Panc1 (cell line): ENCODE results near the gene MED13L. TPM values are rescaled to one million over a fixed set of nuclear protein-coding genes. Genes with fewer than 3 reads are reported as not detected.

Source experiments
- ATAC-seq: fragments of 200-7000 bp; cut with Tn5 transposase; 2 replicates; pipeline ENCODE4 v1.9.1; 2020; ENCODE audit warnings: mild to moderate bottlenecking, moderate library complexity
- BruUV-seq: library from RNA; stranded (reverse); fragments of 400-500 nt; replicated peaks from 2 replicates; lab custom pipeline; 2021; lab: Mats Ljungman, UMichigan
- CTCF ChIA-PET: fragments of 300-600 bp; sonication (Branson Sonifier 250); formaldehyde crosslinking; loops from one replicate; lab custom pipeline; 2022; ENCODE audit warnings: antibody characterized with exemption; lab: Charles Lee
- POLR2A ChIA-PET: fragments of 300-600 bp; sonication (Branson Sonifier 250); formaldehyde crosslinking; loops from one replicate; lab custom pipeline; 2022; ENCODE audit warnings: antibody characterized with exemption; lab: Charles Lee
- DNase-seq: peaks from one replicate; pipeline ENCODE4 v3.0.0-alpha.2; 2010; ENCODE audit warnings: low read depth, low spot score
- H3K27ac ChIP-seq: 2 replicates; pipeline ENCODE4 v1.5.1; 2011; ENCODE audit warnings: mild to moderate bottlenecking, low read length, inconsistent platforms
- H3K27me3 ChIP-seq: fragments of 200-500 bp; sonication (Bioruptor generic); 2 replicates; pipeline ENCODE4 v1.6.0; 2014; ENCODE audit warnings: low read length, inconsistent platforms; ENCODE audit not compliant: control insufficient read depth, insufficient read depth
- H3K36me3 ChIP-seq: fragments of 200-500 bp; sonication (Bioruptor generic); 2 replicates; pipeline ENCODE4 v1.5.1; 2014; ENCODE audit warnings: inconsistent platforms, mild to moderate bottlenecking, low read length, moderate library complexity; ENCODE audit not compliant: control insufficient read depth, insufficient read depth
- H3K4me1 ChIP-seq: 2 replicates; pipeline ENCODE4 v1.5.1; 2011; ENCODE audit warnings: inconsistent platforms, mild to moderate bottlenecking, low read length, moderate library complexity; ENCODE audit not compliant: control insufficient read depth, insufficient read depth
- H3K4me3 ChIP-seq, 2 experiments: 2 replicates each; pipeline ENCODE4 v1.5.1; 2011 to 2012; ENCODE audit warnings: low read depth in 2 of 2, low read length in 2 of 2, mild to moderate bottlenecking in 2 of 2, inconsistent platforms in 1 of 2, moderate library complexity in 1 of 2
- H3K9me3 ChIP-seq: fragments of 200-500 bp; sonication (Bioruptor generic); 2 replicates; pipeline ENCODE4 v1.5.1; 2014; ENCODE audit warnings: low read depth, mild to moderate bottlenecking, inconsistent platforms, low read length, moderate library complexity; ENCODE audit not compliant: control insufficient read depth, insufficient read depth
- CTCF ChIP-seq: fragments of 450-650 bp; IDR thresholded peaks from 2 replicates; pipeline ENCODE4 v1.5.1; 2017; ENCODE audit warnings: mild to moderate bottlenecking
- POLR2AphosphoS5 ChIP-seq: IDR thresholded peaks from 2 replicates; pipeline ENCODE4 v1.6.1; 2012; ENCODE audit warnings: mild to moderate bottlenecking, low read depth, low read length, moderate library complexity
- REST ChIP-seq, 2 experiments: IDR thresholded peaks; 2 replicates each; pipeline ENCODE4 v1.6.1; 2011 to 2012; ENCODE audit warnings: low read depth in 2 of 2, control low read depth in 1 of 2, low read length in 1 of 2, mild to moderate bottlenecking in 1 of 2, moderate library complexity in 1 of 2; ENCODE audit not compliant: insufficient read depth in 1 of 2
- SIN3A ChIP-seq: IDR thresholded peaks from 2 replicates; pipeline ENCODE4 v1.6.1; 2012; ENCODE audit warnings: low read depth, mild to moderate bottlenecking, low read length, moderate library complexity, borderline replicate concordance; ENCODE audit not compliant: insufficient read depth
- TCF7L2 ChIP-seq: IDR thresholded peaks from 2 replicates; pipeline ENCODE4 v1.6.1; 2011; ENCODE audit warnings: mild to moderate bottlenecking, low read depth, low read length, inconsistent platforms
- in situ Hi-C: cut with HindIII; loops from 2 replicates; pipeline ENCODE4 v1.10.0; 2016; ENCODE audit warnings: low sequenced_read_pairs, low pct_unique_long_range_greater_than_20kb
- intact Hi-C: fragments of 100-400 bp; cut with micrococcal nuclease; formaldehyde crosslinking; loops from one replicate; pipeline ENCODE4 v1.10.0; 2022; ENCODE audit not compliant: unreplicated experiment
- total RNA-seq: library from RNA; stranded (reverse); gene quantifications from one replicate; pipeline ENCODE4 v1.2.1, GENCODE V29; 2021; ENCODE audit not compliant: unreplicated experiment

MED13L gene
- total RNA-seq, 1 experiment from 2014 or later = 170 TPM

GRCh38 chr12:116200812-116201211 is 76.7 kb downstream of the MED13L start:
- H3K27ac ChIP-seq = no peak overlapping the region
- no peaks in the 10 kb centered on the region for H3K9me3 ChIP-seq
- intact Hi-C loops = no loop called here
- CTCF ChIA-PET = no interaction called here
- POLR2A ChIA-PET = no interaction called here
- H3K4me1 ChIP-seq = peaks cover 49% of the 10 kb centered on the region
- no peak for DNase-seq
- no peak for ATAC-seq
- in situ Hi-C loops = no loop called here
- no peaks in the 10 kb centered on the region for H3K36me3 ChIP-seq
- no TSS peak for BruUV-seq
- no peak overlapping the region for H3K4me3 ChIP-seq
- H3K27me3 ChIP-seq = no peaks in the 10 kb centered on the region
- TF ChIP-seq POLR2AphosphoS5 (no peak), CTCF (no peak), SIN3A (no peak), REST (IDR thresholded peaks at IDR 0.05; ENCODE audit: insufficient read depth in 1 of 2, low read depth in 2 of 2, low read length in 1 of 2) (no peak), TCF7L2 (no peak)

- no peak for ATAC-seq
- ChIA-PET POLR2A (no interaction called here), CTCF (no interaction called here)
- BruUV-seq = no TSS peak
- intact Hi-C loops = no loop called here
- no peak for TF ChIP-seq CTCF
- TF ChIP-seq POLR2AphosphoS5 = no peak
- no peak for TF ChIP-seq SIN3A
- no peak for TF ChIP-seq REST (IDR thresholded peaks at IDR 0.05; ENCODE audit: insufficient read depth in 1 of 2, low read depth in 2 of 2, low read length in 1 of 2)
- no peak for TF ChIP-seq TCF7L2
- Histone ChIP-seq H3K4me3 (no peak overlapping the region), H3K27me3 (no peaks in the 10 kb centered on the region), H3K9me3 (no peaks in the 10 kb centered on the region), H3K36me3 (no peaks in the 10 kb centered on the region), H3K4me1 (peaks cover 57% of the 10 kb centered on the region), H3K27ac (no peak overlapping the region; the same call in 1 of the 2 replicates)
- no peak for DNase-seq
- in situ Hi-C loops = no loop called here
Observed at GRCh38 chr12:116199160-116199706, 78.3 kb downstream of the MED13L start.
